Measurements from ENCODE around the gene TRAK1.

Gene TRAK1

DNA sequence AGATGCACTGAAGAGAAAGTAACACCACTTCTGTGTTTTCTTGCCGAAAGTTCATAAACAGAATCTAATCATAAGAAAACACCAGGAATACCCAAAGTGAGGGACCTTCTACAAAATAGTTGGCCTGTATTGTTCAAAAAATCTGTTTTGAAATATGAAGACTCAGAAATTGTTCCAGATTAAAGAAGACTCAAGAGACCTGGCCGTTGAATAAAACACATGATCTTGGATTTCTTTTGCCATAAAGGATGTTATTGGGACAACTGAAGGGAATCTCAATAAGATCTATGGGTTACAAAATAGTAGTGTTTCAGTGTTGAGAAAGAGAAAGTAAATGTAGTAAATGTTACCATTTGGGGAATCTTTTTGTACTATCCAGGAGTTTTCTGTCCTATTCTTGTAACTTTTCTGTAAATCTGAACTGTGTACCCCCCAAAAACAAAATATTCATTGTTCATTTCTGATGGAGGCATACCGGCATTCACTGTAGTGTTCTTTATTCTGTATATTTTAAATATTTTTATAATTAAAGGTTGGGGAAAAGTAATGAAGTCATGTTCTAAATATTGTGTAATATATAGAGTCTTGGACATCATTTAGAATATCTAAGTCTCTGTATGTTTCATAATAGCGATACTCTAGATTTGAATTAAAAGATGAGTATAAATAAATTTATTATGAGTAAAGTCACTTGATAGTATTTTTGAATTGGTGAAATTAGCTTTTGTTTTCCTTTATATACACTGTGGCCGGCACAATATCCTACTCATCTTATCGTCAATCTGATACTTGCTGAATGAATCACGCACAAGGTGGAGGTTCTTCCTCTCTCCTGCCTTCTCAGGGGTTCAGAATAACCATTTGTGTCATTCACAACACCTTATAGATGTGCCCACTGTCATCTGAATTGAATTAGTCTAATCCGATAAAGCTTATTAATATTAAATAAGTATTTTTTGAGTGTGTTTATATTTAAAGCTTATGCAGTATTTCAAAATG, 66.7 kb downstream of the TRAK1 start:
- DNase-seq (ENCODE audit: low spot score) = no peak

DNA sequence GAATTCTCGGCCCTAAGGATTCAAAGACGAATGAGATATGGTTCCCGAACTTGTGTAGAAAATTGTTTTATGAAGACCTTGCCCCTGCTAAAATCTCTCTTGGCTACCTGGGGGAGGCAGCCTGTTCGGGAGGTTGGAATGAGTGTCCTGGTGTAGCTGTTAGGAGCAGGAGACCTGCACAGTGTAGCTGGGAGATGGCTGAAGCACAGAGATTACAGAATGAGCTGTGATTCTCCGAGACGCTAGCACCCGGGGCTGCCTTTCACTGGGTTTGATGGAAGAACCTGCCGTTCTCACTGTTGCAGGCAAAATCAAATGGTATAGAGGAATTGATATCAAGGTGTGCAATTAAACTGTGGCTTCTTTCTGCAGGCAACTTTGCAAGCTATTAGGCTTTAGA, 68.0 kb downstream of the TRAK1 start:
- DNase-seq (ENCODE audit: low spot score) = no peak

DNA sequence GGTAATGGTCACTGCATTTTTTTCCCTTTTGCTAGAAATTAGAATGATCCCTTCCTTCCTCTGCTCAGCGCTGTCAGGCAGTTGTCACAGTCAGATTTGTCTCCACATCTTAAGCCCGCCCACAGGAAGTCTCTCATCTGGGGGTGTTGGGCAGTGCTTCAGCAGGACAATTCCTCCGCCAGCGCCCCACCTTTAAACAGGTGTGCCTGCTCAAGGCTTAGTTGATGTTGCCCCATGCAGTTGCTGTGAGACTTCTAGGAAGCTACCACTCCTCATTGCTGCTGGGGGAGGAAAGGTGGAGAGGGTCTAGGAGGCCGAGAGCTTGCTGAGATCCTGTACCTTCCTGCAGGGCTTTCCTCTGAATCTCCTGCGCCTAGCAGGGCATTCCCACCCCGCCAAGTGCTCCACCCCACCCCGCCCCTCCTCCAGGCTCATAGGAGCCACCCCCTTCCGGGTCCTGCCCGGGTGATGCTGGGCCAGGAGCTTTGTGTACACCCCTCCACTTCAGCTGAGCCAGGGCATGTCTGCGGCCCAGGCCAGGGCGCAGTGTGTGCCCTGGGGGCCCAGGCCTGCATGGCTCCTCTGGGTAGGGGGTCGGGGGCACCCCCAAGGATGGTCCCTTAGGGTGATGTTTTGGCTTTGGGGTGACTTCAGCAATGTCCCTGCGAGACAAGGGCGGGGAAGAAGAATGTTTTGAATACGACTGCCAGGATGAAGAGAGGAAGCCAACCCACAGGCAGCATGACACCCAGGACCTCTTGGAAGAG, 68.7 kb downstream of the TRAK1 start:
- peak; percentile 29 for DNase-seq (ENCODE audit: low spot score)

DNA sequence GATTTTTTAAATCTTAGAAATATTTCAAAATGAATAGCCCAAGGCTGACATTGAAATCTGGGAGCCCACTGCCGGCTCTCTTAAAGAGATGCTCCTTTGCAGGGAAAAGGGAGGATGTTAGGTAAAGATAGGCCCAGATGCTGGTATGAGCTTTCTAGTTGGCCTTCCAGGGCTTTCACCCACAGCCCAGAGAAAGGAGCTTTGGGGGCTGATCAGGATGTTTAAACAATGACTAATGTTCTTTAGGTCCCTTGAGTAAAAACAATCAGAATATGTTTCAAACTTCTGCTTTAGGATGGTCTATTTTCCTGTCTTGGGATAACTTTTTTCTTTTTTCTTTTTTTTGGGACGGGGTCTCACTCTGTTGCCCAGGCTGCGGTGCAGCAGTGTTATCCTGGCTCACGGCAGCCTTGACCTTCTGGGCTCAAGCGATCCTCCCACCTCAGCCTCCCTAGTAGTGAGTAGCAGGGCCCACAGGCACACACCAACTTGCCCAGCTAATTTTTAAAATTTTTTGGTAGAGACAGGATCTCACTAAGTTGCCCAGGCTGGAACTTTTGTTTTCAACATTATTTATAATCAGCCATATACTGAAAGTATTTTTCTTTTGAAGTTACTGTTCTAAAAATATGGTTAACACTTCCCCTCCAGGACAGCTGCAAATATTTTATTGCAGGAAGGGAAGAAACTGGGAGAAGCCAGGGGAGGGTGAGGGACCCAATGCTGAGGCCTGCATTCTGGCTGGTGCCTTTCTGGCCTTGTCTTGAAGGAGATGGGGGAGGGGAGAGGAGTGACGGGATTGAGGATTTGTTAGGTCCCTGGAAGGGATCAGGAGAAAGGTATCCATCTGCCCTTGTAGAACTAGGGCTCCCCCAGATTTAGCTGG, 70.1 kb downstream of the TRAK1 start:
- peak; percentile 66 for DNase-seq (ENCODE audit: low spot score)

DNA sequence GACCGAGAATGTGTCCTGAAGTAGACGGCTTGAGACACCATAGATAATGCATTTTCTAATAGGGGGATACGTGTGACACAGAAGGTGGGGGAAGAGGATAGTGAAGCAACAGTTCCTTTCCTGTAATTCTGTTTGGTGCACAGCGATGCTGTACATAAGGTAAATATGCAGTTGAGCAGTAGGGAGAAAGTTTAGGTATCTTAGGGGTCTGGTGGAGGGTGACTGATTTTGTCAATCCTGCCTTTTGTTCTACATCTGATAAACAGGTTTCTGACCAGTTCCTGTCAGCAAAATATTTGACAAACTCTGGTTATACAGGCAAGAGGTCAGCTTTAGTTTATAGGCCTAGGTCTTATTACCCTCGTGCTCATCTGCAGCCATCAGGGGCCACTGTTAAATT, 71.3 kb downstream of the TRAK1 start:
- DNase-seq (ENCODE audit: low spot score) = no peak

DNA sequence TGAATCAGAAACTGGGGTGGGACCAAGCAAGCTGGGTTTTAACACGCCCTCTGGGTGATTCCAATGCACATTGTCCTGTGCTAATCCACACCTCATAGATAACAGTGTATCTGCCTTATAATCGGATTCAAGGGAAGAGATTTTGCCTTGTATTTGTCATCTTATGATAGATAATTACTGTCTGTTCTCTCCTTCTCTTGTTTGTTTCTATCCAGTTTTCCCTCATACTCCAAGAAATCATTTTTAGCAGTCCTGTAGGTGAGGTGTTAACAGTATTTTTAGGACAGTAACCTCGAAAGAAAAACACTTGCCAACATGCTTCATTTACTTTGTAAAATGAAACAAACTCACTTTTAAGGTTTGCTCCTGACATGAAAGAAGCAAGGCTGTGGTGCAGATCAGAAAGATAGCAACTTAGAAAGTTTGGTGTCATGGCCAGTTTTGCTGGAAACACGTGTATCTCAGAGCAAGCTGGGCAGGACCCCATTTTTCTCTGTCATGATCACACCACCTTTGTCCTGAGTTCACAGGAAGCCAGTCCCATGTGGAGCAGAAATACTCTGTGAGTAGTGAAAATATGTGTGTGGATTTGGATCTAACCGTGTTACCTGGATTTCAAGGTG, 72.6 kb downstream of the TRAK1 start:
- DNase-seq (ENCODE audit: low spot score) = no peak

DNA sequence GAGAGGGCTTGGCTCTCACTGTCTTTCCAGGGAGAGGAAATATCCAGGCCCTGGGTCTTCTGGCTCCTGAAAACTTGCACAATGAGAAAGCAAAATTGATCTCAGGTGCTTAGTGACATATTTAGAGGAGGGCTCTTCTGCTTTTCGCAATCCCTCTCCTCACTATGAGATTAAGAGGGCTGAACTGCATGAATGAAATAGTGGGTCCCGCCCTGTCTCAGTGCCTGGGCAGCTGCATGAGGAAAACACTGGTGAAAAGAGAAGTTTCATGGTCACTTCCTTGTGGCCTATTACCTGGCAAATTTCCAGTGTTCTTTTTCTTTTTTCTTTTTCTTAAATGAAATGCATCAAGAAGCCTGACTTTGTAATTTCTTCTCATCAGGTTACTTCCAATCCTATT, 73.5 kb downstream of the TRAK1 start:
- DNase-seq (ENCODE audit: low spot score) = no peak

DNA sequence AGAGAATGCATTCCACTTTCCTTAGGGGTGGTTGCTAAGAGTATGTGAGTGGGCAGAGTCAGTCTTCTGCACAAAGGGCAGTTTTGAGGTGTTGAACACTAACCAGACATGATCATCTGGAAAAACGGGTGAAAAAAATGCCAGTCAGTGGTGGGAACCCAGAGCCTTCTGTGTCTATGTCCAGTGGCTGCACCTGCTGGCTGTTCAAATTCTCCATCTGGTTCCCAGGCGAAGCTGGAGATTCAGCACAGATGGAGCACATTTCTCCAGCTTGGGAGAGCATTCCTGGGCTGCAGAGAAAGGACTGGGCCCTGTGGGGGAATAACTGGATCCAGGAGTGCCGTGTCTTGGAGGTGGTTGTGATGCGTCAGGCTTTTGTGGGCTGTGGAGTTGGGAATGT, 74.1 kb downstream of the TRAK1 start:
- DNase-seq (ENCODE audit: low spot score) = no peak

DNA sequence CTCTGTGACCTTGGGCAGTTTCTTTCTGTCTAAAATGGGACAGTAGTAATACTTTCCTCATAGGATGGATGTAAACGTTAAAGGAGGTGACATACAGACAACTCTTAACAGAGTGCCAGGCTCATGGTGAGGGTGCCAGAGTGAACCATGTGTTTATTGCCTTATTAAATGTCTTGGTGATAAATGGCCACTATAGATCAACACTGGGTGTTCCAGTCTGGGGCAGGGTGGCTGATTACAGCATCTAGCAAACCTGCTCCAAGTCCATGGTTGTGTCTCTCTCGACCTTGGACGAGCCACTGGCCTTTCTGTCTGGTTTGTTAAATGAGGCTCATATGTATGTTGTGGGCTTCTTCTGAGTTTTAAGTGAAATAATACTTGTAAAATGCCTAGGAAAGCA, 75.1 kb downstream of the TRAK1 start:
- no peak for DNase-seq (ENCODE audit: low spot score)

DNA sequence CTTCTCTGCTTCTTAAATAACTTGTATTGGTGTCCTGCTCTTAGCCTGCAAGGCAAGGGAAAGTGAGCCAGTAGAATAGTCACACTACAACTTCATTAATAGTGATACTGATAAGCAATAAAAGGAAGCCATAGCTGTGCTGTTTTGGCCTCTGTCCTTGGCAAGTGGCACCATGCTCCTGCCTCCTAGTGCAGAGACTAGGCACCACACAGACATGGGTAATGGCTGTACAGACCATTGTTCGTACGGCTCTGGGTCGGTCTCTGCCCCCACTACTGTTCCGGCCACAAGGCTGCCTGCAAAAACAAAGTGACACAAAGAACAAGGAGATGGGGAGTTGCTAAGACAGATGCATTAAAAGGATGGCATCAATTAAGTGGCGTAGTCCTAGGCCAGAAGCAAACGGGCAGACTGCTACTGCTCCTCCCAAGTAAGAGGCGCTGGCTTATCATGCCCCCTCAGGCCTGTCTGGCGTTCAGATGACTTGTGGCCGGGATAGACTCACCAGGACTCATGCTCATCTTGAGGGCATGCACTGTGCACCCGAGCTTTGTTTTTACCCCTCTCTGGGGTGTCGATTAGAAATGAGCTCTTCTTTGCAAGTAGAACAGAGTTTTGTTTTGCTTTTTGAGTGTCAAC, 75.6 kb downstream of the TRAK1 start:
- no peak for DNase-seq (ENCODE audit: low spot score)

DNA sequence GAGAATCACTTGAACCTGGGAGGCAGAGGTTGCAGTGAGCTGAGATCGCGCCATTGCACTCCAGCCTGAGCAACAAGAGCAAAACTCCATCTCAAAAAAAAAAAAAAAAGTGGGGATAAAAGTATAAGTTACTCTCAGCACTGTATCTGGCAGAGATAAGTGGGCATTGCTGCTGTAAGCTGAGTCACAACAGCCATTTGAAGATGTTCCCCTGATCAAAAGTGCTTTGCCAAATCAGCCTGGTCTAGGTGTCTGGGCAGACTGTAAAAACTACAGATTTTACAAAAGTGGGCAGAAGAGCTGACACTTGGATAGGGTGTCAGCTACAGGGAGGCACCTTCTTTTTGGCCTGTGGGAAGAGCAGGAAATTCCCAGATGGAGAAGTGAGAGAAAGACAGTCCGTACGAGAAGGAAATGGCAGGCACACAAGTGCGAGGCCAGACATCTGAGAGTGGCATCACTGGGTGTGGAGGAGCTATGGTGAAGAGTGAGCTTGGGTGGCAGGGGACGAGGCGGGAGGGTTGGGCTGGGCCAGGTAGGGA, 78.5 kb downstream of the TRAK1 start:
- no peak for DNase-seq (ENCODE audit: low spot score)

DNA sequence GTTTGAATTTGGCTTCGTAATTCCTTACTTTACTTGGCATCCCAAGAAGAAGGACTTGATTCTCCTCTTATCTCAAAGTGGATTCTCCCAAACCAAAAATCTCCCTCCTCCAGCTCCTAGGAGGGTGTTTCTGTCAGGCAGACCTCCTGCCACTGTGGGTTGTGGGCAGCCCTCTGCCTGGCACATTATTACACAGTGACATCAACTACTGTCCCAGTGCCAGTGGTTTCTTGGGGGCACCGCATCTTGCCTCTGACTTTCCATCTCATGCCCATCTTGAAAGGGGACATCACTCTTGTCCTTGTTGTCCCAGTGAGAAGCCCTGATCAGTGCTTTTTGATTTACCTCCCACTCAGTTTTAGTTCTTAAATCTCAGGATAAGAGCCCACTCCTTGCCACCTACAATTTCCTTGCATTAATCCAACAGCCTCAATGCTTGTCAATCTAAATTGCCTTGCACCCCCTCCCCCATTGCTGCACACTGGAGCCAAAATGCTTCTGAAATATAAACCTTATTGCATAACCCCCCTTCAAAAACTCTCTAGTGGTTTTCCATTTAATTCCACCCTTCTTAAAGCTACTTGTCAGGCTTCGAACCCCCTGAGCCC, 81.0 kb downstream of the TRAK1 start:
- no peak for DNase-seq (ENCODE audit: low spot score)

DNA sequence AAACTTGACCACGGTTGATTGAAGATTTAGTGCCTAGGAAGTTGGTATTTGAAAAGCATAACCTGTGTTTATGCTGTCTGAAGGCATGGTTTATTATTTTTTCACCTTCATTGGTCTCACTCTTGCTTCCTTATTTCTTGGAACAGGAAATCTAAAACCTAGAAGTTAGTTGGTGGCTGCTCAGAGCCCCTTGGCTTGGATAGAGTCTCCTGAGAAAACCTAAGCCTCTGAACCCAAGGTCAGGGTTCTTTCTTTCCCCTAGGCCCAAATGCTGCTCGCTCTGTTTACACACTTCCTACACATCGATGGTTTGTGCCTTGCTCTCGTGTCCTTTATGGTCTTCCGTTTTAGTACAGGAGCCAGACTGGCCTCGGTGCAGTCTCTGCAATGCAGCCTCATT, 82.2 kb downstream of the TRAK1 start:
- no peak for DNase-seq (ENCODE audit: low spot score)

DNA sequence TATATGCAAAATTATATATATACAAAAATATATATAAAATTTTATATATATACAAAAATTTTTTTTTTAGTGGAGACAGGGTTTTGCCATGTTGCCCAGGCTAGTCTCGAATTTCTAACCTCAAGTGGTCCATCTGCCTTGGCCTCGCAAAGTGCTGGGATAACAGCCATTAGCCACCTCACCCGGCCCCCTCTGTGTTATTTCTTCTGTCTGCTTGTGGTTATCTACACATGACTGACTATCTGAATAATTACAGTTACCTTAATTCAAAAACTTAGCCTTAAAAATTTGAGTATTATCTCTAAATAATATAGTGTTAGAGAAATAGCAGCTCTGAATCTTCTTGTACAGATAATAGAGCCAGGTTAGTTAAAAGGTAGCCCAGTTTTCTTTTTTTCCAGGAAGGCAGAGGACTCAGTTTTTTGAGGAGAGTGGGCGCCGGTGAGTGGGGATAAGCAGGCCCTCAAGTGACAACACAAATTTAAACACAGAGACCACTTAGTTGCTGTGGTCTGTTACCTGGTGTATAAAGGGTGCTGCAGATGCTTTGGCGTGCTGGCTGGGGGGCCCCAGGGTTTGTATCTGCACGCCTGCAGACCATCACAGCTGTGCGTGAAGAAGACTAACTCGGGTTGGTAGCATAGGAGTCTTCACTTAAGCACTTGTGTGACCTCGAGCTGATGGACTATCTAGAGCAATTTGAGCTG, 83.7 kb downstream of the TRAK1 start:
- DNase-seq (ENCODE audit: low spot score) = no peak

DNA sequence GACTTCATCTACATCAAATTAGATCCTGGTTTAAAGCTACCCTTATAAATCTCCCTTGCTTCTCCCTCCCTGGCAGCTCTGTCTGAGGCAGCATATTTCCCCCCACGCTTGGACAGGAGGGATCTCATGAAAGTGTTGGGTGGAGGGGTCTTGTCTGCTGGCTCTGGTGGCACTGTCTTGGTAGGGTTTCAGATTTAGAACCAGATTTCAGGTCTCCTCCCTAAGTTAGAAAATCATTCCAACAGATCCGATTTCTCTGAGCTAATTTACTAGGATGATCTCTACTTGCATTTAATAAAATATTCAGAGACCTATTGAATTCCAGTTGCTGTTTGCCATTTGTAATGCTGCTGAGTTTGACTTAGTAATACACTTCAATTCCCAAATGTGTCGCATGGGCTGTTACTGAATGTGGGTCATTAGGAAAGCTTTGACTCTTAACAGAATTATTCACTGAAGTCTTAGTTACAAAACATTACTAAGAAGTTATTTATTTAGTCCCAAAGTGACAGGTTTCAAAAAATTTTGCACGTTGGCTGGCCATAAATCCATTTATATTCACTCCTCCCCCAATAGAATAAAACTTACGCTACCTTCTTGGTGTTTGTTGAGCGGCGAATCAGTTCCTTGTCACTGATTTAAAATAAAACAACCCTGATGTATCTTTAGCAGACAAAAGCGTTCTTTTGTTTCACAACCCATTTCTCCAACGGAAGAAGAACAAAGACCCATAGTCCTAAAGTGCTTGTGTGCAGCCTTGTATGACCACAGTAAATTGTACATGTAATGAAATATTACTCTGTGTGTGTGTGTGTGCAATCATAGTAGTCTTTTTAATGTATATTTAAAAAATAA, 84.5 kb downstream of the TRAK1 start:
- DNase-seq (ENCODE audit: low spot score) = no peak

DNA sequence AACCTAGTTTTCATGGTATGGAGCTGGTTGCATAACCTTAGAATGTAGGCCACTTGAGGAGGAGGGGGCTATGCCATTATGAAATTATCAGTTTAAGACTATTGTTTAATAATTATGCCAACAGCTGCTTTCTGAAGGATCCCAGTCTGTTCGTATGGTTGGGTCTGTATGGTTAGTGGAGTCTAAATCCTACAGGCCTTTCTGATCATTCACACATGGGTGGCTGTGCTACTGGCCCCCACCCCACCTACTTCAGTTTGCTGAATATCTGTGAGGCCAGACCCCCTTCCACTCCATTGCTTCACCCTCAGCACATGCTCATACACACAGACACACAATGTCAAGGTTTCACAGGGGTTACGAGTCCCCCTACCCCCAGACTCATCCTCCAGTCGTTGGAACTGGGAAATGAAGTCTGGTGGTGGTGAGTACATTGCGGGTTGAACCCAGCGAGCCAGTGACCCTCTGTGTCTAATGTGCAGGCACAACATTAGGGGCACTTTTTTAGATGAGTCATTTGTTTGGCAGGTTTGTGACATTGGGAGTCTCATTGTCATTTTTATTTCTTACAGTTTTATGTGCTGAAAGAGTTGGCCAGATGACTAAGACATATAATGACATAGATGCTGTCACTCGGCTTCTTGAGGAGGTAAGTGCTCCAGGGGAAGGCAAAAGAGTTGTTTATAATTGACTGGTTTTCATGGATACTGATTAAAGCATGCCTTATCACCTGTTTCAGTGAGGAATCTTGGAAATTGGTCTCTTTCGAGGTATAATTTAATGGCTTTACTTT, 85.3 kb downstream of the TRAK1 start:
- DNase-seq (ENCODE audit: low spot score) = no peak

DNA sequence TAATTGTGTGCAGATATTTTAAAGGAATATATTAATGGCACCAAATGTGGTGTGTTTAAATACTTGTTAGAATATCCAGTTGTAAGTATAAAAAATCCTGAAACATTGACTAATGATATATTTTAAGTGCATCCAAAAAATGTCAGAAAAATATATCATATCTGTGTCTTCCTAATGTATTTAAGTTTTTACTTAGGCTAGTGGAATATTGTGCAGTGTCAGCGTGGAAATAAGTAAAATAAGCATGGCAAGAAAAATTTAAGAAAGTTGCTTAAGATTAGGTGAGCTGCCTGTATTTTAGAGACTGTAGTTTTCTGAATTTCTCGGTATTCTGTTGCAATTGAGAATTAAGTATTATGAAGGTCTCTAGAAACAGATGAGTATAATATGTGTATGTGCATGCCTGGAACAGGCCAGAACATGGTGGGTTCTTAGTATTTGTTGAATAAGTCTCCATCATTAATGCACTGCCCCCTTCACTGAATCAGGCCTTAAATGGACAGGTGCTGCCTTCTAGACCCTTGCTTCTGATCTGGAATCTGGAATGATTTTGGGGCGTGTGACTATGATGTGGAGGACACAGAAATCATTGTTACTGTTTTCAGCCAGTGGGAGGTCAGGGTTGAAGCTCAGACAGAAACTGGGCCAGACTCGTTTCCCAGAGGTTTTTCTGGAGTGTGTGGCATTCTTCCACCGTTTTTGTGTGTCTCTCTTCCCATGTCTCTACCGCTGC, 86.1 kb downstream of the TRAK1 start:
- no peak for DNase-seq (ENCODE audit: low spot score)

Data from hepatic stellate cell (primary cell).